WI38 (cell line): ENCODE measurements around the gene ERGIC3.

Experiments used
- H3K4me3 ChIP-seq: 2 replicates; pipeline ENCODE4 v1.5.1; 2011; ENCODE audit warnings: low read depth, mild to moderate bottlenecking, control low read depth, low read length
- CTCF ChIP-seq: IDR thresholded peaks from 2 replicates; pipeline ENCODE4 v1.5.1; 2012; ENCODE audit warnings: low read depth, mild to moderate bottlenecking, control low read depth, low read length

Gene ERGIC3

GRCh38 chr20:35561671-35562070 is 19.8 kb downstream of the ERGIC3 start:
- TF ChIP-seq CTCF, result no peak
- H3K4me3 ChIP-seq, result no peak overlapping the region

GRCh38 chr20:35562541-35563110 is 20.7 kb downstream of the ERGIC3 start:
- no peak for TF ChIP-seq CTCF
- H3K4me3 ChIP-seq, result no peak overlapping the region

DNA sequence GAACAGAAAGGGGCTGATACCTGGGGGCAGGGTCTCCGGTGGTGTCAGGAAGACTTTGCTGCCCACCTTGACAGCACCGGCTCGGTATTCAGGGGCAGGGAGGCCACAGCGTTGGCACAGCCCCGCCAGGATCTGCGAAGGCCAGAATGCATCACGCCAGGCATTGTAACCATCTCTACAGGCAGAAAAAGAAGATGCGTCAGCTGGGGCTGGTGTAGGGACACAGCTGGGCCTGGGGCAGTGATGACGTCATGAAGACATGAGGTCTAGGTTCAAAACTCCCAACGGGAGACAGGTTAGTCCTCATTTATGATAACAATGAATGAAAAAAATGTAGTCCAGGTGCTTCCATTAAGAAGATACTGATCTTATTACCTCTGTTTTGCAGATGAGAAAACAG is 22.0 kb downstream of the ERGIC3 start:
- TF ChIP-seq CTCF, result no peak
- no peak overlapping the region for H3K4me3 ChIP-seq

GRCh38 chr20:35564905-35565304 is 23.0 kb downstream of the ERGIC3 start:
- no peak for TF ChIP-seq CTCF
- H3K4me3 ChIP-seq, result no peak overlapping the region

DNA sequence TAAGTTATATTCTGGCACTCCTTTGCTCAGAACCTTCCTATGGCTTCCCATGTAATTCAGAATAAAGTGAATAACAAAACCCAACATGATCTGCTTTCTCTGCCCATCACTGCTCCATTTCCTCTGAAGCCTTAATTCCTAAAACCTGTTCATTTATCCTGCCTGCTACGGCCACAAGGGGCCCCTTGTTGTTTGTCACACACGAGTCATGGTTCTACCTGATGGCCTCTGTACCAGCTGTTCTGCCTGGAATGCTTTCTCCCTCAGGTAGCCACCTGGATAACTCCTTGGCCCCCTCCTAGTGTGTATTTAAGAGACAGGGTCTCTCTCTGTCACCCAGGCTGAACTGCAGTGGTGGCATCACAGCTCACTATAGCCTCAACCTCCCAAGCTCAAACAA is 26.8 kb downstream of the ERGIC3 start:
- no peak for TF ChIP-seq CTCF
- no peak overlapping the region for H3K4me3 ChIP-seq

GRCh38 chr20:35571555-35571954 is 29.7 kb downstream of the ERGIC3 start:
- no peak for TF ChIP-seq CTCF
- H3K4me3 ChIP-seq, result no peak overlapping the region

- no peak for TF ChIP-seq CTCF
- no peak overlapping the region for H3K4me3 ChIP-seq
Measured at GRCh38 chr20:35572838-35573237, 31.0 kb downstream of the ERGIC3 start.
